HG03060 (cell line): ENCODE results near the gene C1orf174.

Experiments used
- ATAC-seq: cut with Tn5 transposase; IDR thresholded peaks from one replicate; pipeline ENCODE4 v1.9.1; 2021; ENCODE audit warnings: low read depth, moderate number of reproducible peaks; ENCODE audit not compliant: unreplicated experiment

C1orf174 gene

GRCh38 chr1:3910857-3911845, 11.1 kb upstream of the C1orf174 start:
- ATAC-seq, result no peak

- no peak for ATAC-seq
Measured at GRCh38 chr1:3910049-3910731, 10.1 kb upstream of the C1orf174 start.

- no peak for ATAC-seq
Measured at GRCh38 chr1:3909615-3910014, 9.5 kb upstream of the C1orf174 start.

- ATAC-seq, result no peak
Measured at GRCh38 chr1:3908886-3909517, 8.9 kb upstream of the C1orf174 start.

- no peak for ATAC-seq
Measured at GRCh38 chr1:3907621-3908165, 7.6 kb upstream of the C1orf174 start.

- no peak for ATAC-seq
Measured at GRCh38 chr1:3907031-3907534, 7.0 kb upstream of the C1orf174 start.

GRCh38 chr1:3906672-3907020, 6.6 kb upstream of the C1orf174 start:
- ATAC-seq, result no peak

- ATAC-seq, result no peak
Measured at GRCh38 chr1:3905953-3906671, 6.0 kb upstream of the C1orf174 start.

GRCh38 chr1:3905266-3905952, 5.3 kb upstream of the C1orf174 start:
- ATAC-seq, result no peak

GRCh38 chr1:3904843-3905185, 4.7 kb upstream of the C1orf174 start:
- ATAC-seq, result no peak

GRCh38 chr1:3904006-3904842, 4.2 kb upstream of the C1orf174 start:
- ATAC-seq, result no peak

GRCh38 chr1:3903141-3904005, 3.3 kb upstream of the C1orf174 start:
- no peak for ATAC-seq

- no peak for ATAC-seq
Measured at GRCh38 chr1:3902571-3903091, 2.6 kb upstream of the C1orf174 start.

- ATAC-seq, result no peak
Measured at GRCh38 chr1:3902111-3902511, 2.0 kb upstream of the C1orf174 start.

- peak; percentile 30 for ATAC-seq
Measured at GRCh38 chr1:3900969-3901529, 977 bp upstream of the C1orf174 start.

GRCh38 chr1:3899754-3900149, 320 bp downstream of the C1orf174 start:
- ATAC-seq, result no peak

- ATAC-seq, result no peak
Measured at GRCh38 chr1:3898994-3899753, 898 bp downstream of the C1orf174 start.
